ENCODE measurements around the gene SCEL. TPM values are rescaled to one million over a fixed set of nuclear protein-coding genes. Genes with fewer than 3 reads are reported as not detected.

The SCEL gene
- total RNA-seq, 4 donors from 2014 or later: 0.48 TPM; not detected in 3

Small RNA genes lying within 50 kb of the gene (small RNA-seq; reads per million reads assigned to genes)
- gene RNY3P7 (not detected), gene SPTLC1P5 (not detected)

Other genes starting within 250 kb of the SCEL start
- gene MYCBP2, start 208.6 kb upstream of the SCEL start, total RNA-seq: 100 to 1,000 TPM in 3 of 4 donors, 10 to 100 TPM in 1; 69.7 to 133 (median 116) TPM
- 10 to 100 TPM; 10.3 to 20.9 (median 15.4) TPM for gene SLAIN1, start 162.0 kb downstream of the SCEL start, total RNA-seq